Loucy (cell line): Measurements from ENCODE around the gene VAMP1.

Source experiments
- CTCF ChIP-seq: fragments of 200-600 bp; sonication (generic); conservative IDR thresholded peaks from 2 replicates; pipeline ENCODE4 v1.5.1; 2014; ENCODE audit warnings: mild to moderate bottlenecking, antibody characterized with exemption, low read length
- EZH2phosphoT487 ChIP-seq: fragments of 200-600 bp; IDR thresholded peaks from 2 replicates; pipeline ENCODE4 v1.6.1; 2018; ENCODE audit warnings: antibody characterized with exemption, mild to moderate bottlenecking, moderate library complexity, borderline replicate concordance

- TF ChIP-seq CTCF (no peak), EZH2phosphoT487 (no peak)
Measured at GRCh38 chr12:6463858-6464257, 6.6 kb downstream of the VAMP1 start.
